Psoas muscle (tissue), 8 donors: ENCODE results near the gene MAP3K9. TPM values are rescaled to one million over a fixed set of nuclear protein-coding genes. Genes with fewer than 3 reads are reported as not detected.

ENCODE experiments used
- ATAC-seq, 4 donors: fragments of 200-7000 bp; cut with Tn5 transposase; one replicate each; pipeline ENCODE4 v1.9.1; 2020; ENCODE audit warnings: moderate library complexity in 3 of 4, mild to moderate bottlenecking in 2 of 4
- DNase-seq, 2 donors: peaks; one replicate each; pipeline ENCODE4 v3.0.0-alpha.2; 2020
- H3K27ac ChIP-seq: fragments of 200-600 bp; one replicate; pipeline ENCODE4 v1.8.0; 2022
- H3K27me3 ChIP-seq, 3 donors: fragments of 200-600 bp in 1 of 3; one replicate each; pipeline versions ENCODE4 v1.6.1 to v1.8.0; 2013 to 2022; ENCODE audit warnings: low read length in 2 of 3, mild to moderate bottlenecking in 2 of 3, moderate library complexity in 1 of 3; ENCODE audit not compliant: insufficient read depth in 3 of 3
- H3K36me3 ChIP-seq, 2 donors: fragments of 200-600 bp in 1 of 2; one replicate each; pipeline versions ENCODE4 v1.6.1 to v1.8.0; 2013 to 2022; ENCODE audit warnings: low read depth in 1 of 2, mild to moderate bottlenecking in 1 of 2, moderate library complexity in 1 of 2; ENCODE audit not compliant: insufficient read depth in 1 of 2
- H3K4me1 ChIP-seq: fragments of 200-600 bp; one replicate; pipeline ENCODE4 v1.8.0; 2022
- H3K4me3 ChIP-seq: fragments of 200-600 bp; one replicate; pipeline ENCODE4 v1.8.0; 2022; ENCODE audit warnings: mild to moderate bottlenecking
- H3K9me3 ChIP-seq: fragments of 200-600 bp; one replicate; pipeline ENCODE4 v1.8.0; 2022
- WGBS, 3 donors: extraction: QIAGEN DNeasy Blood & Tissue Kit; methylation state at CpG; one replicate each; pipeline versions ENCODE4 v1.1.6 to v1.1.7; 2013; 5-methylcytosine and 5-hydroxymethylcytosine counted together
- intact Hi-C, 2 donors: fragments of 100-400 bp; cut with DNase I; formaldehyde crosslinking; loops; one replicate each; pipeline versions ENCODE4 v1.11.0 to v1.14.2; 2022
- polyA plus RNA-seq, 3 donors: library from polyadenylated mRNA; stranded (reverse); fragments of 200-250 nt; gene quantifications; one replicate each; pipeline ENCODE4 v1.2.3, GENCODE V29; 2013
- total RNA-seq, 4 donors: library from RNA; stranded (reverse); fragmentation: NEBNext Ultra II Directional in 2 of 4; extraction: Animal tissue kit (Norgen Biotek cat#: 25700) in 2 of 4; gene quantifications; one replicate each; pipeline versions ENCODE4 v1.2.1 to v1.2.4, GENCODE V29; 2021 to 2023
- TF ChIP-seq, protein P1 (sequence below): fragments of 200-600 bp; IDR thresholded peaks from one replicate; pipeline ENCODE4 v1.8.0; 2022; ENCODE audit warnings: antibody characterized with exemption
- donor health status: healthy with polysubstance abuse.
- donor health status: DM: no; HTN: no; CAD: no; lungs with moderate emphysema.
- donor health status: Bipolar disorder and iron deficiency.
- donor health status: healthy.
- donor health status: DM: yes; HTN: yes; CAD: no.
- donor health status: DM: no; HTN: no; CAD: no.
- donor health status: DM: no; HTN: no; CAD: no.
- donor health status: DM: yes; HTN: yes; CAD: no.

The MAP3K9 gene
- total and polyA plus RNA-seq, 7 donors = 0.44 to 4.3 (median 2.1) TPM

GRCh38 chr14:70759398-70759797, 49.9 kb downstream of the MAP3K9 start:
- H3K27ac ChIP-seq = no peak overlapping the region
- TF ChIP-seq, protein P1, sequence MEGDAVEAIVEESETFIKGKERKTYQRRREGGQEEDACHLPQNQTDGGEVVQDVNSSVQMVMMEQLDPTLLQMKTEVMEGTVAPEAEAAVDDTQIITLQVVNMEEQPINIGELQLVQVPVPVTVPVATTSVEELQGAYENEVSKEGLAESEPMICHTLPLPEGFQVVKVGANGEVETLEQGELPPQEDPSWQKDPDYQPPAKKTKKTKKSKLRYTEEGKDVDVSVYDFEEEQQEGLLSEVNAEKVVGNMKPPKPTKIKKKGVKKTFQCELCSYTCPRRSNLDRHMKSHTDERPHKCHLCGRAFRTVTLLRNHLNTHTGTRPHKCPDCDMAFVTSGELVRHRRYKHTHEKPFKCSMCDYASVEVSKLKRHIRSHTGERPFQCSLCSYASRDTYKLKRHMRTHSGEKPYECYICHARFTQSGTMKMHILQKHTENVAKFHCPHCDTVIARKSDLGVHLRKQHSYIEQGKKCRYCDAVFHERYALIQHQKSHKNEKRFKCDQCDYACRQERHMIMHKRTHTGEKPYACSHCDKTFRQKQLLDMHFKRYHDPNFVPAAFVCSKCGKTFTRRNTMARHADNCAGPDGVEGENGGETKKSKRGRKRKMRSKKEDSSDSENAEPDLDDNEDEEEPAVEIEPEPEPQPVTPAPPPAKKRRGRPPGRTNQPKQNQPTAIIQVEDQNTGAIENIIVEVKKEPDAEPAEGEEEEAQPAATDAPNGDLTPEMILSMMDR = no peak
- no peaks in the 10 kb centered on the region for H3K27me3 ChIP-seq
- H3K4me3 ChIP-seq = no peak overlapping the region
- peaks cover 0 to 7% of the 10 kb centered on the region in 2 donors for H3K36me3 ChIP-seq
- intact Hi-C loops = no loop called here
- ATAC-seq (no peak), DNase-seq (no peak)
- no peaks in the 10 kb centered on the region for H3K9me3 ChIP-seq
- WGBS, 3 donors = 86 to 94% (median 91%) methylated on average over 1 of the region's 1 CpG
- peaks cover 8% of the 10 kb centered on the region for H3K4me1 ChIP-seq

GRCh38 chr14:70755655-70756054, 53.7 kb downstream of the MAP3K9 start:
- H3K9me3 ChIP-seq = no peaks in the 10 kb centered on the region
- no peaks in the 10 kb centered on the region for H3K27me3 ChIP-seq
- H3K4me1 ChIP-seq = peaks cover 8% of the 10 kb centered on the region
- peaks cover 0 to 5% of the 10 kb centered on the region in 2 donors for H3K36me3 ChIP-seq
- peak overlapping the region; percentile 63 for H3K27ac ChIP-seq
- ATAC-seq (peak in 3 of 4 donors; percentile 38 to 85 (median 60)), DNase-seq (no peak)
- H3K4me3 ChIP-seq = no peak overlapping the region
- TF ChIP-seq, protein P1 = no peak
- intact Hi-C loops = no loop called here

DNA sequence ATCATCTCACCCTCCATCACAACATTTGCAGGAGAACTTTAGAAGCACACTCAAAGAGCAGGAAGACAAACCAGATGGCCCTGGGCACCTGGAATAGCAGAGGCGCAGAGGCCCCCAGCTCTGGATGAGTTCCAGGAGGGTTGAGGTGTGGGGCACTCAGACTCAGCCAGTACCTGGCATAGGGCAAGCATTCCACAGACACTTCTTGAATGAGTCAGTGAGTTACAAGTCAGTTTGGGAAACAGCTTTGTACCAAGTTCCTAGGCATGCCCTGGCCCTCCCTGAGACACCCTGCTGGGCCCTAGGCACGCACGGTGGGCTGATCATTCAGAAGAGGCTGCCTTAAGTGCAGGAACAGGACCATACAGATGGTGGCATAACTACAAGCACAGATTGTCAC, 54.3 kb downstream of the MAP3K9 start:
- TF ChIP-seq, protein P1 = no peak
- DNase-seq (no peak), ATAC-seq (peak in 3 of 4 donors; percentile 70 to 75 (median 75))
- WGBS, 3 donors = 35 to 73% (median 67%) methylated on average over 3 of the region's 3 CpGs
- peak overlapping the region; percentile 63 for H3K27ac ChIP-seq
- H3K36me3 ChIP-seq = no peaks in the 10 kb centered on the region
- intact Hi-C loops = no loop called here
- peaks cover 8% of the 10 kb centered on the region for H3K4me1 ChIP-seq
- H3K4me3 ChIP-seq = no peak overlapping the region
- no peaks in the 10 kb centered on the region for H3K9me3 ChIP-seq
- H3K27me3 ChIP-seq = no peaks in the 10 kb centered on the region

DNA sequence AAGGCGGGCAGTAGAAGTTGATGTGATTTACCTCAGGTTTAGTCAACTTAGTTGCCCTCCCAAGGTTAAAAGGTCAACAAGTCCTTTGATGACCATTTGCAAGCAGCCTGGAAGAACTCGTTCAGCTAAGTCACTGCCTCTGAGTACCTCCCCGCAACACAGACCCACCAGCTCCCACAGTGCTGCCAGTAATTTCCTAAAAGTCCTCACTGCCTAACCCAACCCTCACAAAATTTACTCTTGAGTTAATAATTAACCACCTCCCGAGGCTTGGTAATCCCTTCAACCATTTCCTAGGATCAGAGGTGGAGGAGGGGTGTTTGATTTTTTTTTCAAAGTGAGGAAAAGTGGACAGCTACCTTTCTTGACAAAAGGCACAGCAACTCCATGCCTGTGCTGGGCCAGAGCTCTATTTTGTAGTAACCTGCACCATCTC, 55.8 kb downstream of the MAP3K9 start:
- DNase-seq (no peak), ATAC-seq (no peak)
- Histone ChIP-seq H3K36me3 (no peaks in the 10 kb centered on the region), H3K4me1 (peaks cover 8% of the 10 kb centered on the region), H3K27me3 (no peaks in the 10 kb centered on the region), H3K27ac (no peak overlapping the region), H3K4me3 (no peak overlapping the region), H3K9me3 (no peaks in the 10 kb centered on the region)
- TF ChIP-seq, protein P1 = no peak
- intact Hi-C loops = no loop called here
- 55 to 68% (median 55%) methylated on average over 4 of the region's 4 CpGs for WGBS, 3 donors

GRCh38 chr14:70748422-70748821, 60.9 kb downstream of the MAP3K9 start:
- H3K4me3 ChIP-seq = no peak overlapping the region
- DNase-seq = no peak
- H3K9me3 ChIP-seq = no peaks in the 10 kb centered on the region
- TF ChIP-seq, protein P1 = no peak
- H3K27me3 ChIP-seq = no peaks in the 10 kb centered on the region
- ATAC-seq = no peak
- H3K27ac ChIP-seq = no peak overlapping the region
- intact Hi-C loops = no loop called here
- WGBS, 3 donors = 62 to 72% (median 71%) methylated on average over 3 of the region's 3 CpGs
- H3K36me3 ChIP-seq = no peaks in the 10 kb centered on the region
- H3K4me1 ChIP-seq = no peaks in the 10 kb centered on the region
